HEK293 (cell line): Measurements from ENCODE around the gene LRRC15.

ENCODE experiments used
- CTCF ChIA-PET: fragments of 350-600 bp; formaldehyde crosslinking; extraction: SDS; loops from one replicate; lab custom pipeline; 2021; ENCODE audit warnings: antibody characterized with exemption; lab: Yijun Ruan, JAX
- POLR2A ChIA-PET: fragments of 300-600 bp; formaldehyde crosslinking; extraction: SDS; loops from one replicate; lab custom pipeline; 2020; ENCODE audit warnings: antibody characterized with exemption, inconsistent platforms; lab: Yijun Ruan, JAX
- H3K27ac ChIP-seq: fragments of 200-500 bp; sonication (Bioruptor generic); 2 replicates; pipeline ENCODE4 v1.5.1; 2014; ENCODE audit warnings: low read depth, low read length, control low read depth, inconsistent platforms; ENCODE audit errors: extremely low read depth
- H3K36me3 ChIP-seq, 2 experiments: fragments of 200-500 bp in 1 of 2; sonication (Bioruptor generic) in 1 of 2; 1 replicate in 1 of 2; 2 replicates in 1 of 2; pipeline ENCODE4 v1.5.1; 2014 to 2017; ENCODE audit warnings: inconsistent platforms in 2 of 2, low read length in 2 of 2; ENCODE audit not compliant: control insufficient read depth in 2 of 2, insufficient read depth in 1 of 2
- H3K4me1 ChIP-seq: fragments of 200-500 bp; sonication (Bioruptor generic); 2 replicates; pipeline ENCODE4 v1.5.1; 2014; ENCODE audit warnings: mild to moderate bottlenecking, low read length, inconsistent platforms; ENCODE audit not compliant: control insufficient read depth, insufficient read depth
- H3K4me3 ChIP-seq: 2 replicates; pipeline ENCODE4 v1.5.1; 2011; ENCODE audit warnings: low read depth, mild to moderate bottlenecking, control low read depth, low read length, moderate library complexity
- H3K9me3 ChIP-seq: fragments of 200-500 bp; sonication (Bioruptor generic); 2 replicates; pipeline ENCODE4 v1.5.1; 2014; ENCODE audit warnings: low read depth, low read length, inconsistent platforms; ENCODE audit not compliant: control insufficient read depth, insufficient read depth
- FEZF1 ChIP-seq: fragments of 450-650 bp; formaldehyde crosslinking; IDR thresholded peaks from 2 replicates; pipeline ENCODE4 v1.5.1; 2016; ENCODE audit warnings: missing biosample characterization, missing genetic modification characterization
- KLF16 ChIP-seq: fragments of 450-650 bp; formaldehyde crosslinking; IDR thresholded peaks from 2 replicates; pipeline ENCODE4 v1.5.1; 2017; ENCODE audit warnings: missing biosample characterization, missing genetic modification characterization
- KLF8 ChIP-seq: fragments of 450-650 bp; formaldehyde crosslinking; IDR thresholded peaks from 2 replicates; pipeline ENCODE4 v1.5.1; 2016; ENCODE audit warnings: missing biosample characterization, missing genetic modification characterization
- MEIS1 ChIP-seq: sonication (generic); formaldehyde crosslinking; IDR thresholded peaks from 2 replicates; pipeline ENCODE4 v1.8.1; 2022; ENCODE audit warnings: missing genetic modification reagents, mild to moderate bottlenecking, borderline replicate concordance
- ZBTB20 ChIP-seq: fragments of 450-650 bp; formaldehyde crosslinking; IDR thresholded peaks from 2 replicates; pipeline ENCODE4 v1.5.1; 2016; ENCODE audit warnings: missing biosample characterization, missing genetic modification characterization
- ZFP3 ChIP-seq: fragments of 450-650 bp; formaldehyde crosslinking; IDR thresholded peaks from 2 replicates; pipeline ENCODE4 v1.5.1; 2016; ENCODE audit warnings: low read depth, missing biosample characterization, missing genetic modification characterization
- ZNF133 ChIP-seq: fragments of 450-650 bp; formaldehyde crosslinking; IDR thresholded peaks from 2 replicates; pipeline ENCODE4 v1.5.1; 2016; ENCODE audit warnings: missing biosample characterization, missing genetic modification characterization
- ZNF155 ChIP-seq: fragments of 450-650 bp; formaldehyde crosslinking; IDR thresholded peaks from 2 replicates; pipeline ENCODE4 v1.5.1; 2016; ENCODE audit warnings: missing biosample characterization, missing genetic modification characterization
- ZNF202 ChIP-seq: fragments of 450-650 bp; formaldehyde crosslinking; IDR thresholded peaks from 2 replicates; pipeline ENCODE4 v1.5.1; 2016; ENCODE audit warnings: missing biosample characterization, missing genetic modification characterization, borderline replicate concordance
- ZNF23 ChIP-seq: fragments of 450-650 bp; formaldehyde crosslinking; IDR thresholded peaks from 2 replicates; pipeline ENCODE4 v1.5.1; 2016; ENCODE audit warnings: missing biosample characterization, missing genetic modification characterization, borderline replicate concordance
- ZNF274 ChIP-seq, 2 experiments: fragments of 200-500 bp in 1 of 2; fragments of 450-650 bp in 1 of 2; sonication (Bioruptor generic) in 1 of 2; formaldehyde crosslinking in 1 of 2; IDR thresholded peaks; 2 replicates each; pipeline versions ENCODE4 v1.5.1 to v1.6.1; 2014 to 2016; ENCODE audit warnings: borderline replicate concordance in 1 of 2, inconsistent platforms in 1 of 2, low read length in 1 of 2, missing biosample characterization in 1 of 2, missing genetic modification characterization in 1 of 2
- ZNF311 ChIP-seq: fragments of 450-650 bp; formaldehyde crosslinking; IDR thresholded peaks from 2 replicates; pipeline ENCODE4 v1.5.1; 2017; ENCODE audit warnings: missing biosample characterization, missing genetic modification characterization, borderline replicate concordance
- ZNF548 ChIP-seq: fragments of 450-650 bp; formaldehyde crosslinking; IDR thresholded peaks from 2 replicates; pipeline ENCODE4 v1.5.1; 2016; ENCODE audit warnings: missing biosample characterization, missing genetic modification characterization
- ZNF664 ChIP-seq: fragments of 450-650 bp; formaldehyde crosslinking; IDR thresholded peaks from 2 replicates; pipeline ENCODE4 v1.5.1; 2016; ENCODE audit warnings: missing biosample characterization, missing genetic modification characterization
- ZNF707 ChIP-seq: fragments of 450-650 bp; formaldehyde crosslinking; IDR thresholded peaks from 2 replicates; pipeline ENCODE4 v1.5.1; 2016; ENCODE audit warnings: missing biosample characterization, missing genetic modification characterization
- ZNF785 ChIP-seq: fragments of 450-650 bp; formaldehyde crosslinking; IDR thresholded peaks from 2 replicates; pipeline ENCODE4 v1.5.1; 2016; ENCODE audit warnings: missing biosample characterization, missing genetic modification characterization
- ZNF791 ChIP-seq: fragments of 450-650 bp; formaldehyde crosslinking; IDR thresholded peaks from 2 replicates; pipeline ENCODE4 v1.5.1; 2016; ENCODE audit warnings: missing biosample characterization, missing genetic modification characterization
- ZNF792 ChIP-seq: fragments of 450-650 bp; formaldehyde crosslinking; IDR thresholded peaks from 2 replicates; pipeline ENCODE4 v1.5.1; 2016; ENCODE audit warnings: missing biosample characterization, missing genetic modification characterization
- ZSCAN30 ChIP-seq: fragments of 450-650 bp; IDR thresholded peaks from 2 replicates; pipeline ENCODE4 v1.5.1; 2018; ENCODE audit warnings: missing biosample characterization, mild to moderate bottlenecking, missing genetic modification characterization, moderate library complexity
- TF ChIP-seq, protein P1 (sequence below): fragments of 450-650 bp; formaldehyde crosslinking; IDR thresholded peaks from 2 replicates; pipeline ENCODE4 v1.5.1; 2016; ENCODE audit warnings: missing biosample characterization, missing genetic modification characterization
- TF ChIP-seq, protein P2 (sequence below): fragments of 450-650 bp; formaldehyde crosslinking; IDR thresholded peaks from 2 replicates; pipeline ENCODE4 v1.5.1; 2016; ENCODE audit warnings: missing biosample characterization, missing genetic modification characterization
- TF ChIP-seq, protein P3 (sequence below): fragments of 450-650 bp; formaldehyde crosslinking; IDR thresholded peaks from 2 replicates; pipeline ENCODE4 v1.5.1; 2016; ENCODE audit warnings: missing biosample characterization, missing genetic modification characterization, borderline replicate concordance
- TF ChIP-seq, protein P4 (sequence below): fragments of 450-650 bp; formaldehyde crosslinking; IDR thresholded peaks from 2 replicates; pipeline ENCODE4 v1.5.1; 2016; ENCODE audit warnings: missing biosample characterization, missing genetic modification characterization
- TF ChIP-seq, protein P5 (sequence below): fragments of 450-650 bp; formaldehyde crosslinking; IDR thresholded peaks from 2 replicates; pipeline ENCODE4 v1.5.1; 2016; ENCODE audit warnings: missing biosample characterization, missing genetic modification characterization
- TF ChIP-seq, protein P6 (sequence below): fragments of 450-650 bp; formaldehyde crosslinking; IDR thresholded peaks from 2 replicates; pipeline ENCODE4 v1.5.1; 2017; ENCODE audit warnings: missing biosample characterization, missing genetic modification characterization

Gene LRRC15

DNA sequence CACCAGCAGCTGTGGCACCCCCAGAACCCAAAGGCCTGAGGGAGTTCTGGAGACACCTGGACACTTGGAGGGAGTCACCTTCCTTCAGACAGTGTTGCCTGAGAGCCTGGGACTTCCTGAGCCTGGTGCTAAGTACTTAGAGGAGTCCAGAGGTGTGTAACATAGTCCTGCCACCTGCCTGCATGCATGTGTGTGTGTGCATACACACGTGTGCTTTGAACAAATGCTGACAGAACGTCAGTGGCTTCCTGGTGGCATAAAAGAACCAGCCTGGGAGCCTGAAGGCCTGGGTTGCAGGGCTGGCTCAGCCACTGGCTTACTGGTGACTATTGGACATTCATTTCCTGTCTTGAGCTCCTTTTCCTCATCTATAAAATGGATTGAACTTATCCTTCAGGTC, 15.2 kb downstream of the LRRC15 start:
- no peaks in the 10 kb centered on the region for H3K36me3 ChIP-seq
- H3K27ac ChIP-seq, result no peak overlapping the region
- CTCF ChIA-PET, result no interaction called here
- peaks cover 4% of the 10 kb centered on the region; the same call in 1 of the 2 replicates for H3K4me1 ChIP-seq
- POLR2A ChIA-PET, result no interaction called here
- TF ChIP-seq ZNF791 (no peak), ZSCAN30 (tag by site-specific recombination) (no peak), ZNF785 (tag by site-specific recombination) (no peak), MEIS1 (CRISPR knock-in tag) (no peak), ZNF202 (tag by site-specific recombination) (no peak), ZFP3 (no peak), ZNF664 (tag by site-specific recombination) (no peak), ZNF548 (no peak)
- TF ChIP-seq, protein P1, sequence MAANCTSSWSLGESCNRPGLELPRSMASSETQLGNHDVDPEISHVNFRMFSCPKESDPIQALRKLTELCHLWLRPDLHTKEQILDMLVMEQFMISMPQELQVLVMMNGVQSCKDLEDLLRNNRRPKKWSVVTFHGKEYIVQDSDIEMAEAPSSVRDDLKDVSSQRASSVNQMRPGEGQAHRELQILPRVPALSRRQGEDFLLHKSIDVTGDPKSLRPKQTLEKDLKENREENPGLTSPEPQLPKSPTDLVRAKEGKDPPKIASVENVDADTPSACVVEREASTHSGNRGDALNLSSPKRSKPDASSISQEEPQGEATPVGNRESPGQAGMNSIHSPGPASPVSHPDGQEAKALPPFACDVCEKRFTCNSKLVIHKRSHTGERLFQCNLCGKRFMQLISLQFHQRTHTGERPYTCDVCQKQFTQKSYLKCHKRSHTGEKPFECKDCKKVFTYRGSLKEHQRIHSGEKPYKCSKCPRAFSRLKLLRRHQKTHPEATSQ (tag by site-specific recombination), result no peak
- TF ChIP-seq, protein P2, sequence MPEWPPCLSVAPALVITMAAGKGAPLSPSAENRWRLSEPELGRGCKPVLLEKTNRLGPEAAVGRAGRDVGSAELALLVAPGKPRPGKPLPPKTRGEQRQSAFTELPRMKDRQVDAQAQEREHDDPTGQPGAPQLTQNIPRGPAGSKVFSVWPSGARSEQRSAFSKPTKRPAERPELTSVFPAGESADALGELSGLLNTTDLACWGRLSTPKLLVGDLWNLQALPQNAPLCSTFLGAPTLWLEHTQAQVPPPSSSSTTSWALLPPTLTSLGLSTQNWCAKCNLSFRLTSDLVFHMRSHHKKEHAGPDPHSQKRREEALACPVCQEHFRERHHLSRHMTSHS (tag by site-specific recombination), result no peak
- TF ChIP-seq, all 188 proteins: peak for 0
- H3K9me3 ChIP-seq, result no peaks in the 10 kb centered on the region
- H3K4me3 ChIP-seq, result no peak overlapping the region

DNA sequence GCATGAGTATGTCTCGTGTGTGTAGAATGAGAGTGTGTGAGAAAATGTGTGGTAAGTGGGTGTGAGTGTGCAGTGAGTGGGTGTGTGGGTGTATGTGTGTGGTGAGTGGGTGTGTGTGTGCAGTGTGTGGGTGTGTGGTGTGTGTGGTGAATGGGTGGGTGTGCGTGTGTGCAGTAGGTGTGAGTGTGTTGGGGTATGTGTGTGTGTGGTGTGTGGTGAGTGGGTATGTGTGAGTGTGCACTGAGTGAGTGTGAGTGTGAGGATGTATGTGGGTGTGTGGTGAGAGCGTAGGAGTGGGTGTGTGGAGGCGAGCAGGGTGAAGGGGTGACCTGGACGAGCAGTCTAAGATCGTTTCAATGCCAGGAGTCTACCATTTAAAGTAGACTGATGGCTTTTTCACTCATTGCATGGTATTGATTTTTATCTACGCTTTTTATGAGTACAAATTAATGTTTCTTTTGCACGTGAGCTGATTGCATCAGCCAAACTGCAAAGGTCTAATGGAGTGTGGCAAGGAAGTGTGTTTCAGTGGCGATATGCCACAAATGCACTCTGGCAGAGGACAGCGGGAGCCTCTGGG, 16.8 kb downstream of the LRRC15 start:
- H3K9me3 ChIP-seq, result no peaks in the 10 kb centered on the region
- H3K4me3 ChIP-seq, result no peak overlapping the region
- peaks cover 4% of the 10 kb centered on the region; the same call in 1 of the 2 replicates for H3K4me1 ChIP-seq
- no peaks in the 10 kb centered on the region for H3K36me3 ChIP-seq
- ChIA-PET POLR2A (no interaction called here), CTCF (no interaction called here)
- no peak overlapping the region for H3K27ac ChIP-seq
- TF ChIP-seq KLF16 (tag by site-specific recombination) (peak; percentile 88), FEZF1 (tag by site-specific recombination) (peak; percentile 87), ZNF707 (tag by site-specific recombination) (peak; percentile 61; the same call in 1 of the 2 replicates), ZNF133 (tag by site-specific recombination) (0 out of 2 replicates have a peak, but pooled peaks have one; percentile 27), ZNF311 (tag by site-specific recombination) (peak; percentile 76; the same call in 1 of the 2 replicates), ZNF274 (IDR thresholded peaks at IDR 0.05; ENCODE audit: low read length) (no peak), ZNF274 (tag by site-specific recombination; IDR thresholded peaks at IDR 0.05; ENCODE audit: borderline replicate concordance) (peak; percentile 7; the same call in 1 of the 2 replicates), ZNF155 (0 out of 2 replicates have a peak, but pooled peaks have one; percentile 81), ZBTB20 (tag by site-specific recombination) (0 out of 2 replicates have a peak, but pooled peaks have one; percentile 24), ZNF664 (tag by site-specific recombination) (0 out of 2 replicates have a peak, but pooled peaks have one; percentile 6), ZNF23 (no peak), ZNF785 (tag by site-specific recombination) (peak; percentile 96), KLF8 (tag by site-specific recombination) (no peak), ZNF792 (tag by site-specific recombination) (0 out of 2 replicates have a peak, but pooled peaks have one; percentile 6)
- TF ChIP-seq, protein P3, sequence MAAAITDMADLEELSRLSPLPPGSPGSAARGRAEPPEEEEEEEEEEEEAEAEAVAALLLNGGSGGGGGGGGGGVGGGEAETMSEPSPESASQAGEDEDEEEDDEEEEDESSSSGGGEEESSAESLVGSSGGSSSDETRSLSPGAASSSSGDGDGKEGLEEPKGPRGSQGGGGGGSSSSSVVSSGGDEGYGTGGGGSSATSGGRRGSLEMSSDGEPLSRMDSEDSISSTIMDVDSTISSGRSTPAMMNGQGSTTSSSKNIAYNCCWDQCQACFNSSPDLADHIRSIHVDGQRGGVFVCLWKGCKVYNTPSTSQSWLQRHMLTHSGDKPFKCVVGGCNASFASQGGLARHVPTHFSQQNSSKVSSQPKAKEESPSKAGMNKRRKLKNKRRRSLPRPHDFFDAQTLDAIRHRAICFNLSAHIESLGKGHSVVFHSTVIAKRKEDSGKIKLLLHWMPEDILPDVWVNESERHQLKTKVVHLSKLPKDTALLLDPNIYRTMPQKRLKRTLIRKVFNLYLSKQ (tag by site-specific recombination), result no peak
- TF ChIP-seq, protein P4, sequence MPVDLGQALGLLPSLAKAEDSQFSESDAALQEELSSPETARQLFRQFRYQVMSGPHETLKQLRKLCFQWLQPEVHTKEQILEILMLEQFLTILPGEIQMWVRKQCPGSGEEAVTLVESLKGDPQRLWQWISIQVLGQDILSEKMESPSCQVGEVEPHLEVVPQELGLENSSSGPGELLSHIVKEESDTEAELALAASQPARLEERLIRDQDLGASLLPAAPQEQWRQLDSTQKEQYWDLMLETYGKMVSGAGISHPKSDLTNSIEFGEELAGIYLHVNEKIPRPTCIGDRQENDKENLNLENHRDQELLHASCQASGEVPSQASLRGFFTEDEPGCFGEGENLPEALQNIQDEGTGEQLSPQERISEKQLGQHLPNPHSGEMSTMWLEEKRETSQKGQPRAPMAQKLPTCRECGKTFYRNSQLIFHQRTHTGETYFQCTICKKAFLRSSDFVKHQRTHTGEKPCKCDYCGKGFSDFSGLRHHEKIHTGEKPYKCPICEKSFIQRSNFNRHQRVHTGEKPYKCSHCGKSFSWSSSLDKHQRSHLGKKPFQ (tag by site-specific recombination), result peak; percentile 99
- TF ChIP-seq, protein P5, sequence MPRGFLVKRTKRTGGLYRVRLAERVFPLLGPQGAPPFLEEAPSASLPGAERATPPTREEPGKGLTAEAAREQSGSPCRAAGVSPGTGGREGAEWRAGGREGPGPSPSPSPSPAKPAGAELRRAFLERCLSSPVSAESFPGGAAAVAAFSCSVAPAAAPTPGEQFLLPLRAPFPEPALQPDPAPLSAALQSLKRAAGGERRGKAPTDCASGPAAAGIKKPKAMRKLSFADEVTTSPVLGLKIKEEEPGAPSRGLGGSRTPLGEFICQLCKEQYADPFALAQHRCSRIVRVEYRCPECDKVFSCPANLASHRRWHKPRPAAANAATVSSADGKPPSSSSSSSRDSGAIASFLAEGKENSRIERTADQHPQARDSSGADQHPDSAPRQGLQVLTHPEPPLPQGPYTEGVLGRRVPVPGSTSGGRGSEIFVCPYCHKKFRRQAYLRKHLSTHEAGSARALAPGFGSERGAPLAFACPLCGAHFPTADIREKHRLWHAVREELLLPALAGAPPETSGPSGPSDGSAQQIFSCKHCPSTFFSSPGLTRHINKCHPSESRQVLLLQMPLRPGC (tag by site-specific recombination), result 0 out of 2 replicates have a peak, but pooled peaks have one; percentile 44
- TF ChIP-seq, protein P6, sequence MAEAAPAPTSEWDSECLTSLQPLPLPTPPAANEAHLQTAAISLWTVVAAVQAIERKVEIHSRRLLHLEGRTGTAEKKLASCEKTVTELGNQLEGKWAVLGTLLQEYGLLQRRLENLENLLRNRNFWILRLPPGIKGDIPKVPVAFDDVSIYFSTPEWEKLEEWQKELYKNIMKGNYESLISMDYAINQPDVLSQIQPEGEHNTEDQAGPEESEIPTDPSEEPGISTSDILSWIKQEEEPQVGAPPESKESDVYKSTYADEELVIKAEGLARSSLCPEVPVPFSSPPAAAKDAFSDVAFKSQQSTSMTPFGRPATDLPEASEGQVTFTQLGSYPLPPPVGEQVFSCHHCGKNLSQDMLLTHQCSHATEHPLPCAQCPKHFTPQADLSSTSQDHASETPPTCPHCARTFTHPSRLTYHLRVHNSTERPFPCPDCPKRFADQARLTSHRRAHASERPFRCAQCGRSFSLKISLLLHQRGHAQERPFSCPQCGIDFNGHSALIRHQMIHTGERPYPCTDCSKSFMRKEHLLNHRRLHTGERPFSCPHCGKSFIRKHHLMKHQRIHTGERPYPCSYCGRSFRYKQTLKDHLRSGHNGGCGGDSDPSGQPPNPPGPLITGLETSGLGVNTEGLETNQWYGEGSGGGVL (tag by site-specific recombination), result peak; percentile 88
